Osteoblast (primary cell): Measurements from ENCODE around the gene LCA5. TPM values are rescaled to one million over a fixed set of nuclear protein-coding genes. Genes with fewer than 3 reads are reported as not detected.
A peak's percentile ranks its signal among the peaks of the same experiment; 100 is the strongest.

Experiments
- DNase-seq: peaks from one replicate; pipeline ENCODE4 v3.0.0; 2011; ENCODE audit warnings: low spot score, mixed read lengths; ENCODE audit not compliant: insufficient read length; ENCODE audit errors: missing footprints
- H2AFZ ChIP-seq: 2 replicates; pipeline ENCODE4 v1.6.0; 2011; ENCODE audit warnings: mild to moderate bottlenecking, low read length
- H3K27ac ChIP-seq: 2 replicates; pipeline ENCODE4 v1.5.1; 2011; ENCODE audit warnings: mild to moderate bottlenecking, low read depth, low read length, moderate library complexity
- H3K27me3 ChIP-seq: 2 replicates; pipeline ENCODE4 v1.6.0; 2012; ENCODE audit warnings: mild to moderate bottlenecking, control low read depth, inconsistent platforms, low read length, moderate library complexity; ENCODE audit not compliant: insufficient read depth
- H3K36me3 ChIP-seq: 2 replicates; pipeline ENCODE4 v1.5.1; 2011; ENCODE audit warnings: mild to moderate bottlenecking, low read length, control low read depth, moderate library complexity; ENCODE audit not compliant: insufficient read depth
- H3K4me1 ChIP-seq: 2 replicates; pipeline ENCODE4 v1.5.1; 2011; ENCODE audit warnings: mild to moderate bottlenecking, low read length, control low read depth, moderate library complexity; ENCODE audit not compliant: insufficient read depth
- H3K4me2 ChIP-seq: 2 replicates; pipeline ENCODE4 v1.6.0; 2011; ENCODE audit warnings: mild to moderate bottlenecking, low read length; ENCODE audit not compliant: insufficient read depth
- H3K4me3 ChIP-seq: fragments of 200-600 bp; sonication (generic); 3 replicates; pipeline ENCODE4 v1.5.1; 2012; ENCODE audit warnings: mild to moderate bottlenecking, low read length, inconsistent platforms; ENCODE audit not compliant: insufficient read depth
- H3K79me2 ChIP-seq: 2 replicates; pipeline ENCODE4 v1.6.0; 2012; ENCODE audit warnings: mild to moderate bottlenecking, low read length, control low read depth, inconsistent platforms; ENCODE audit not compliant: insufficient read depth
- H3K9me3 ChIP-seq: 2 replicates; pipeline ENCODE4 v1.5.1; 2011; ENCODE audit warnings: low read depth, low read length, control low read depth
- H4K20me1 ChIP-seq: 2 replicates; pipeline ENCODE4 v1.6.0; 2012; ENCODE audit warnings: mild to moderate bottlenecking, low read length, control low read depth; ENCODE audit not compliant: insufficient read depth
- total RNA-seq: library from RNA; depleted of rRNA; stranded (reverse); fragments of >200 nt; gene quantifications from 2 replicates; pipeline ENCODE4 v1.2.3, GENCODE V29; 2012
- TF ChIP-seq, protein P1 (sequence below): IDR thresholded peaks from 2 replicates; pipeline ENCODE4 v1.5.1; 2011; ENCODE audit warnings: mild to moderate bottlenecking, low read depth, low read length, moderate library complexity; ENCODE audit errors: extremely low read depth

Gene LCA5
- total RNA-seq, 1 donor: 10.1 TPM

GRCh38 chr6:79525272-79526100 is 11.7 kb downstream of the LCA5 start:
- H3K4me2 ChIP-seq: peak overlapping the region; percentile 44
- no peaks in the 10 kb centered on the region for H3K27me3 ChIP-seq
- H3K4me3 ChIP-seq: no peak overlapping the region
- H3K4me1 ChIP-seq: peaks cover 10% of the 10 kb centered on the region
- DNase-seq: no peak
- no peaks in the 10 kb centered on the region for H3K9me3 ChIP-seq
- no peaks in the 10 kb centered on the region for H4K20me1 ChIP-seq
- H3K36me3 ChIP-seq: no peaks in the 10 kb centered on the region
- peak overlapping the region; percentile 78 for H3K27ac ChIP-seq
- TF ChIP-seq, protein P1, sequence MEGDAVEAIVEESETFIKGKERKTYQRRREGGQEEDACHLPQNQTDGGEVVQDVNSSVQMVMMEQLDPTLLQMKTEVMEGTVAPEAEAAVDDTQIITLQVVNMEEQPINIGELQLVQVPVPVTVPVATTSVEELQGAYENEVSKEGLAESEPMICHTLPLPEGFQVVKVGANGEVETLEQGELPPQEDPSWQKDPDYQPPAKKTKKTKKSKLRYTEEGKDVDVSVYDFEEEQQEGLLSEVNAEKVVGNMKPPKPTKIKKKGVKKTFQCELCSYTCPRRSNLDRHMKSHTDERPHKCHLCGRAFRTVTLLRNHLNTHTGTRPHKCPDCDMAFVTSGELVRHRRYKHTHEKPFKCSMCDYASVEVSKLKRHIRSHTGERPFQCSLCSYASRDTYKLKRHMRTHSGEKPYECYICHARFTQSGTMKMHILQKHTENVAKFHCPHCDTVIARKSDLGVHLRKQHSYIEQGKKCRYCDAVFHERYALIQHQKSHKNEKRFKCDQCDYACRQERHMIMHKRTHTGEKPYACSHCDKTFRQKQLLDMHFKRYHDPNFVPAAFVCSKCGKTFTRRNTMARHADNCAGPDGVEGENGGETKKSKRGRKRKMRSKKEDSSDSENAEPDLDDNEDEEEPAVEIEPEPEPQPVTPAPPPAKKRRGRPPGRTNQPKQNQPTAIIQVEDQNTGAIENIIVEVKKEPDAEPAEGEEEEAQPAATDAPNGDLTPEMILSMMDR: no peak
- peak overlapping the region; percentile 45 for H2AFZ ChIP-seq
- peaks cover 18% of the 10 kb centered on the region for H3K79me2 ChIP-seq

GRCh38 chr6:79524065-79524464 is 13.2 kb downstream of the LCA5 start:
- Histone ChIP-seq H3K9me3 (no peaks in the 10 kb centered on the region), H4K20me1 (no peaks in the 10 kb centered on the region), H3K4me2 (no peak overlapping the region), H3K79me2 (peaks cover 12% of the 10 kb centered on the region), H3K27me3 (no peaks in the 10 kb centered on the region), H3K36me3 (no peaks in the 10 kb centered on the region), H3K4me1 (peaks cover 10% of the 10 kb centered on the region), H3K4me3 (no peak overlapping the region), H2AFZ (no peak overlapping the region), H3K27ac (no peak overlapping the region)
- no peak for DNase-seq
- TF ChIP-seq, protein P1: no peak

DNA sequence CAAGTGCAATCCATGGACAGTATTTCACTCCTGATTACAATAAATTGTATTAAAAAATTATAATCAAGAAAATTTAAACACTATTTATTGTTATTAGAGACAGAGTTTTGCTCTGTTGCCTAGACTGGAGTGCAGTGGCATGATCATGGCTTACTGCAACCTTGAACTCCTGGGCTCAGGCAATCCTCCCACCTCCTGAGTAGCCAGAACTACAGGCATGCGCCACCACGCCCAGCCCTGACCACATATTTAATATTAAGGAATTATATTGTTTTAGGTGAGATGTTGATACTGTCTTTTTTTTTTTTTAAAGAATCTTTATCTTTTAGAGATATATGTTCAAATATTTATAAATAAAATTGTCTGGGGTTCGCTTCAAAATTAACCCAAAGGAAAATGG is 14.6 kb downstream of the LCA5 start:
- Histone ChIP-seq H4K20me1 (no peaks in the 10 kb centered on the region), H3K9me3 (no peaks in the 10 kb centered on the region), H3K27ac (no peak overlapping the region), H3K27me3 (no peaks in the 10 kb centered on the region), H2AFZ (no peak overlapping the region), H3K4me3 (no peak overlapping the region), H3K4me2 (no peak overlapping the region), H3K36me3 (no peaks in the 10 kb centered on the region), H3K79me2 (no peaks in the 10 kb centered on the region), H3K4me1 (peaks cover 10% of the 10 kb centered on the region)
- TF ChIP-seq, protein P1: no peak
- DNase-seq: no peak

DNA sequence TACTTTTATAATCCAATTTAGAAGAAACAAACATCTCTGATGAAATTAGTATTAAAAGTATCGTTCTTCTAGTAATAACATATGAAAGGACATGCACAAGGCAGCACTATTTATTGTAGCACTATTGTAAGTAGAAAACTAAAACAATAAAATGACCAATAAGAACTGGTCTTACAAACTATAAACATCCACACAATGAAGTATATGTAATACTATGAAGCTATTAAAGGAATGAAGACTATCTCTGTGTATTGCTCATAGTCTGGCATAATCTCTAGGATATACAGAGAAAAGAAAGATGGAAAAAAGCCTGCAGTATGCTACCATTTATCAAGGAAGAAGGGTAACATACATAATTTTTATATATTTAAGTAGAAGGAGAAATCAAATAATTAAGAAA is 16.7 kb downstream of the LCA5 start:
- Histone ChIP-seq H3K4me3 (no peak overlapping the region), H3K4me1 (peaks cover 4% of the 10 kb centered on the region), H3K36me3 (no peaks in the 10 kb centered on the region), H3K79me2 (no peaks in the 10 kb centered on the region), H2AFZ (no peak overlapping the region), H3K4me2 (no peak overlapping the region), H4K20me1 (no peaks in the 10 kb centered on the region), H3K27ac (no peak overlapping the region), H3K27me3 (no peaks in the 10 kb centered on the region), H3K9me3 (no peaks in the 10 kb centered on the region)
- peak; percentile 15 for DNase-seq
- TF ChIP-seq, protein P1: no peak
